Measurements from ENCODE around the gene OVOL3.
A peak's percentile ranks its signal among the peaks of the same experiment; 100 is the strongest.

Gene OVOL3

DNA sequence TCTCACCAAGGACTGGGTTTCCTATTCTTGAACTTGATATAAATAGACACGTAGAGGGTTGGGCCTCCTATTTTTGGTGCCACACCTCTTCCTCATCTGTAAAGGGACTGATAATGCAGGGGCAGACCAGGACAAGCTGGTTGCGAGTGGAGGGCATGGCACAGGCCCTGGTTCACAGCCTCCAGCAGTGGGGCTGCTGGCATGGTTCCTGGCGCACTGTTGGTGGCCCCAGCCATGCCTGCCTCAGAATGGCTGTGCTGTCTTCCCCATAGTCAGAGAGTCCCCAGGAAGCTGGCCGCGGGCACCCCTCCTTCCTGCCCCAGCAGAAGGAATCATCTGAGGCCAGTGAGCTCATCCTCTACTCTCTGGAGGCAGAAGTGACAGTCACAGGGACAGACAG is 10.5 kb upstream of the OVOL3 start:
- no peak for DNase-seq (ENCODE audit: low spot score)

DNA sequence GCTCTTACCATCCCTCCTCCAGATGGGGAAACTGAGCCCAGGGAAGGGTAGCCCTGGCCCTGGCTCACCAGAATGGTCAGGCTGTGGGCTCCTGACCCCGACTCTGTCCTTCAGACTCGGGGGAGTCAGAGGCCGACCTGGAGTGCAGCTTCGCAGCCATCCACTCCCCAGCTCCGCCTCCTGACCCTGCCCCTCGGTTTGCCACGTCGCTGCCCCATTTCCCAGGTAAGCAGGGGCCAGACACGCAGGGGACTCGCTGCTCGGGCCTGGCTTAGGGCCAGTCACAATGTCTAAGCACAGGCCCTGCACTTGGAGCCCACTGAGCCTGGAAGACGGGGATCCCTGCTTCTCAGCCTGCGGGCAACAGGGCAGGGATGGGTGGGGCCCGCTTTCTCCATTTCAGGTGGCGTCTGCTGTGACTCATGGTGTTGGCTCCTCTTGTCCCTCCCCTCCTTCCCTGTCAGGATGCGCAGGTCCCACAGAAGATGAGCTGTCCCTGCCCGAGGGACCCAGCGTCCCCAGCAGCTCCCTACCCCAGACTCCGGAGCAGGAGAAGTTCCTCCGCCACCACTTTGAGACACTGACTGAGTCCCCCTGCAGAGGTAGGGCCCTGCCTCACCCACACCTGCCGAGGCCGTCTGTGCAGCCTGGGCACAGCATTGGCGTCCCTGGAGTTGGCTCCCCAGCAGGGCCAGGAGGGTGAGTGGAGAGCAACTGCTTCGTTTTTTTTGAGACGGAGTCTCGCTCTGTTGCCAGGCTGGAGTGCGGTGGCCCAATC is 9.2 kb upstream of the OVOL3 start:
- DNase-seq (ENCODE audit: low spot score): no peak

DNA sequence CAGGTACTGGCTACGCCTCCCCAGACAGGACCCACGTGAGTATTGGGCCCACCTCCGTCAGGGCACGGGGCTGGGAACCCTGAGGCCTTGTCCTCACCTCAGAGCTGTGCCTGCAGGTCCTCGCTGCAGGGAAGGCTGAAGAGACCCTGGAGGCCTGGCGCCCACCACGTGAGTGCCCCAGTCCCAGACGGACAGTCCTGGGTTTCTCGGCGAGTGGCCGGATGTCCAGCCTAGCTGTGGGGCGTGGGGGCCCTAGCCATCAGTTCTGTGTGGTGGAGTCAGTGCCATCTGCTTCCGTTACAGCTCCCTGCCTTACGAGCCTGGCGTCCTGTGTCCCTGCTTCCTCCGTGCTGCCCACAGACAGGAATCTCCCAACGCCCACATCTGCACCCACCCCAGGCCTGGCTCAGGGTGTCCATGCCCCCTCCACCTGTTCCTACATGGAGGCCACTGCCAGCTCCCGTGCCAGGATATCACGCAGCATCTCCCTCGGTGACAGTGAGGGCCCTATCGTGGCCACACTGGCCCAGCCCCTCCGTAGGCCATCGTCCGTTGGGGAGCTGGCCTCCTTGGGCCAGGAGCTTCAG is 7.8 kb upstream of the OVOL3 start:
- DNase-seq (ENCODE audit: low spot score): no peak

DNA sequence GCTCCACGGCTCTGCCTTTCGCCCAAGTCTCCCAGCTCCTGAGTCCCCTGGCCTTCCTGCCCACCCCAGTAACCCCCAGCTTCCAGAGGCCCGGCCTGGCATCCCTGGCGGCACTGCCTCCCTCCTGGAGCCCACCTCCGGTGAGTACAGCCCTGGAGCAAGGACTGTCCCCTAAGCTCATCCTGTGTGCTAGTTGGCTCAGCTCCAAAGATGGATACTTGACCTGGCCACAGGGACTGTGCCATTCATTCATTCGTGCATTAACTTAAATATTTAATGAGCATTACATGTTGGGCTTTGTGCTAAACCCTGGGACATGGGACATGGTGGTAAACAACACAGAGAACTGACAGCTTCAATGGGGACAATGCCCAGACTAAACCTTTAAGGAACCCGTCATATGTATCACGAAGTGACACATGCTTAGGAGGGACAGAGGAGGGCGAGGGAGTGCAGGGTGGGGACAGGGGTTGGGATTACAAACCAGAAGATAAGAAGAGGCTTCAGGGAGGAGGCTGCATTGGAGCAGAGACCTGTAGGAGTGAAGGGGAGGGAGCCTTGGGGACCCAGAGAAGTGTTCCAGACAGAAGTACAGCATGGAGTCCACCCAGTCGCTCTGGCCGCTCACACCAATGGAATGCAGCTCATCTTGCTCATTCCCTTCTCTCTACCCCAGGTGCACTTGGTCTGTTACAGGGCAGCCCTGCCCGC is 6.9 kb upstream of the OVOL3 start:
- DNase-seq (ENCODE audit: low spot score): no peak

DNA sequence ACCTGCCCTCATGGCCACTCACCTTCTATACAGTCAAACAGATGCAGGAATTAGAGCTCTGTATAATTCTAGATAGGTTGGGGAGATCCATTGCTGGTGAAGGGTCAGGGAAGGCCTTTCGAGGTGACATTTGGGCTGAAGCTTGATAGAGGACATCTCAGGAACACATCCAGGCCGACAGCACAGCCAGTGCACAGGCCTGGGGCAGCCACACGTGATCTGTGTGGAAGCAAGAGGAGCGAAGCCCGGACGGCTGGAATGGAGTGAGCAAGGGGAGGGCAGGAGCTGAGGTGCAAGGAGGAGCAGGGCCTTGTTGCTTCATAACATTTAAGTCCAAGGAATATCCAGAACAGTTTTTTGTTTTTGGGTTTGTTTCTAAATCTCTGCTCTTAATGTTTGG is 4.5 kb upstream of the OVOL3 start:
- DNase-seq (ENCODE audit: low spot score): no peak

DNA sequence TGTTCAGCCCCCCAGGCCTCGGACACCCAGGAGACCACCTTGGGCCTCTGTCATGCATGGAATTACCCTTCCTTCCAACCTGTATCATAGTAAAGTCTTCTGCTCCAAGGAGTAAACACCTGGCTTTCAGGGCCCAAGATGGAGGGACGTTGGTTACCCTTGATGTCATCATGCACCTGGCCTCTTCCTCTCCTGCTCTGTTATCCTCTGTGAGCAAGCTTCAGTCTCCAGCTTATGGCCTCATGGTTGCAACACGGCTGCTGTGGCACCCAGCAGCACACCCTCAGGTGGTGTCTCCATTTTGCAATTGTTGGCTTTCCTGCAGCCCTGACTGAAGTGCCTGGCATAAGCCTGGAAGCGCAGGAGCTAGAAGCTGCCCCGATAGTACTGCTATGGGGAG is 4.0 kb upstream of the OVOL3 start:
- DNase-seq (ENCODE audit: low spot score): no peak

DNA sequence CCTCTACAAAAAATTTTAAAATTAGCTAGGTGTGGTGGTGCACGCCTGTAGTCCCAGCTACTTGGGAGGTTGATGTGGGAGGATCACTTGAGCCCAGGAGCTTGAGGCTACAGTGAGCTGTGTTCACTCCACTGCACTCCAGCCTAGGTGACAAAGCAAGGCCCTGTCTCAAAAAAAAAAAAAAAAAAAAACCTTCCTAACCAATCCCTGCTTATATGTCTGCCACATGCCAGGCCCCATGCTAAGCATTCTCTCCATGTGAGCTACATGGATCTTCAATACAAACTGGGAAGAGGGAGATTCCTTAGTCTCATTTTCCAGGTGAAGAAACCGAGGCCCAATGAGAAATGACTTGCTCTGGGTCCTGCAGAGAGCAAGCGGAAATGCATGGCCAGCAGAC is 2.3 kb upstream of the OVOL3 start:
- DNase-seq (ENCODE audit: low spot score): no peak

DNA sequence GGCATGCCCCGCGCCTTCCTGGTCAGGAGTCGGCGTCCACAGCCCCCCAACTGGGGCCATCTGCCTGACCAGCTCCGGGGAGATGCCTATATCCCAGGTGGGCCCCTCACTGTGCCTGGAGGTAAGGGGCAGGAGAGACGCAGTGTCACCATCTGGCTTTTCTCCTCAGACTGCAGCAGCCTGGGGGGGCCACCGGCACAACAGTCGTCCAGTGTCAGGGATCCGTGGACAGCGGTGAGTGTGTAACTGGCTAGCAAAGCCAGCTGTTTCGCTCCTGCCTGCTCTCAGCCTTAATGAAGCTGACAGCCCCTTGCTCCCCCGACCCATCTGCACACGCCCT is 227 bp downstream of the OVOL3 start:
- DNase-seq (ENCODE audit: low spot score): no peak

DNA sequence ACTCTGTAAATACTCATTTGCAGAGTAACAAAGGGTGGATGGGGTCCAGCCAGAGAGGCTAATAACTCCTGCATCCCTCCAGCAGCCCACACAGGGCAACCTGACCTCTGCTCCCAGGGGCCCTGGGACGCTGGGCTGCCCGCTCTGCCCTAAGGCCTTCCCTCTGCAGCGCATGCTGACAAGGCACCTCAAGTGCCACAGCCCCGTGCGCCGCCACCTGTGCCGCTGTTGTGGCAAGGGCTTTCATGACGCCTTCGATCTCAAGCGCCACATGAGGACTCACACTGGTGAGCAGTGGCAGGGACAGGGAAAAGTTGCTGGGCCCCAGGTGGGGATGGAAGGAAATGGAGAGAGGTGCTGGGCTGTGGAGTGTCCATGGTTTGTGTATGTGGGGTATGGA is 1.7 kb downstream of the OVOL3 start:
- DNase-seq (ENCODE audit: low spot score): no peak

DNA sequence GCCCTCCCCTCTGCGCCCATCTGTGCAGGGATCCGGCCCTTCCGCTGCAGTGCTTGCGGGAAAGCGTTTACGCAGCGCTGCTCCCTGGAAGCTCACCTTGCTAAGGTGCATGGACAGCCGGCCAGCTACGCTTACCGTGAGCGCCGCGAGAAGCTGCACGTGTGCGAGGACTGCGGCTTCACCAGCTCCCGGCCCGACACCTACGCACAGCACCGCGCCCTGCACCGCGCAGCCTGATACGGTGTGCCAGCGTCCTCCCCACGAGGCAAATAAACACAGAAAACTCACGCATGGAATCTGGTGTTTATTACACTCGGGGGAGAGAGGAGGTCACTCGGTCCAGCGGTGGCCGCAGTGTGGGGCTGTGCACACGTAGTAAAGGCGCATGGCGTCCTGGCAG is 2.5 kb downstream of the OVOL3 start:
- DNase-seq (ENCODE audit: low spot score): no peak

DNA sequence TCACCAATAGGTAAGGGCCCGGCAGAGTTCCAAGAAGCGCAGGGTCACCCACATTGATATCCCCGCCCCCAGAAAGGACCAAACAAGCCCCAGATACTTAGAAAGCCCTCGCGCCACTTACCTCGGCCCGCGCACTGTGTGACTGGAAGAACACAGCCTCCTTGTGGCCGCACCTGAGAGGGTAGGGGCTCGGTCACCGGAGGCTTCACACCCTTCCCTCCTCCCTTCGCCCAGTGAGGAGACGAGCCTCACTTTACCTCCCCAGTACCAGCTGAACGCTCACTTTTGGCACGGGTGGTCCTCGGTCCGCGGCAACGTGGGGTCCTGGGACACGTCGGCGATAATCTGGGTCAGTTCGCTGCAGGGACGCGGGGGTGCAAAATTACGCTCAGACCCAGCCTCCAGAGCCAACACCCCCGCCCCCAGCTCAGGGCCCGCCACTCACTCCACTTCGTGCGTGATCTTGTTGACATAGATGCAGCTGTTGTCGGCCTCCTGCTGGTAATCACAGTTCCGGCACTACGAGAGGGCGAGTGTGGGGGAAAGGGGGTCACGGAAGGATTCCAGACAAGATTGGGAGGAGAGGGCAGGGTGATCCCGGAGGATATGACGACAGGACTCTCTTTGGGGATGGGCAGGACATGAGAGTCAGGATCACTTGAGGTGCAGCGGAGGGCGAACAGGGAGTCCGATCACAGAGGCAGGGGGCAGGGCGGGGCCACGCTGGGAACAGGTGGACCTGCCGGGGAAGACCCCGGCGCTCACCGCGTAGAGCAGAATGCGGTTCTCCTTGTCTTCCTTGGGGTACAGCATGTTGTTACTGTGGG is 3.2 kb downstream of the OVOL3 start:
- no peak for DNase-seq (ENCODE audit: low spot score)

DNA sequence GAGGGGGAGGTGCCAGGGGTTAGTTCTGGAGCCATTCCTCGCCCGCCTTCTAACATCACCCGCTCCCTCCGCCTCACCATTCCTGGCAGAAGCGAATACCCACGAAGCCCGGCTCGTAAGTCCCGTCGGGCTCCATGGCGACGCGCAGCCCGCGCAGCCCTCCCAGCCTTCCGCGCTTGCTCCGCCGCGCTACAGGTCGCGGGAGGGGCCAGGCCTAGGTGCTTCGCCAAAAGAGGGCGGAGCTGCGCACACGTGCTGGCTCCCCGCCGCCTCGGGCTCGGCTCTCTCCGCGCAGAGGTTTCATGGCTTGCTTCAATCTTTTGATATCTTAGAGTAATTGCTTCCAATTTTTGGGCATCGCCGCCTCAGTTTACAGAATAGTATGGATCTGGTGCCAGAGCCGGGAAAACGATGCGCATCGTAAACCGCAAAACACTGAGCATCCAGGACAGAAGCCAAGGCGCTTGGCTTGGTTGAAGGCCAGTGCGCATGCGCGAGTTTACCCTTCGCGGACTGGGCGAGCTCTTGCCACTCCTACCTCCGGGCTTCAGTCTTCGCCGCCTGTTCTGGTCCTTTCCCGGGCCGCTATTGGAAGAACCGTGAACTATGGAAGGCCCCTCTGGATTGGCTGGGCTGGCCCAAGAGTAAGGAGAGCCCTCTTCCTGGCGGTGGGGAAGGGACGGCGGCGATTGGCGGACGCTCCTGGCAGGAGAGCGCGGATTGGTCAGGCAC is 3.9 kb downstream of the OVOL3 start, which contains the start of gene POLR2I:
Gene POLR2I, minus strand, starts transcription at position 155 of the 732 bp plus-strand sequence. Its CDS starts 19 bp downstream, at position 136.
- peak; percentile 98 for DNase-seq (ENCODE audit: low spot score)

DNA sequence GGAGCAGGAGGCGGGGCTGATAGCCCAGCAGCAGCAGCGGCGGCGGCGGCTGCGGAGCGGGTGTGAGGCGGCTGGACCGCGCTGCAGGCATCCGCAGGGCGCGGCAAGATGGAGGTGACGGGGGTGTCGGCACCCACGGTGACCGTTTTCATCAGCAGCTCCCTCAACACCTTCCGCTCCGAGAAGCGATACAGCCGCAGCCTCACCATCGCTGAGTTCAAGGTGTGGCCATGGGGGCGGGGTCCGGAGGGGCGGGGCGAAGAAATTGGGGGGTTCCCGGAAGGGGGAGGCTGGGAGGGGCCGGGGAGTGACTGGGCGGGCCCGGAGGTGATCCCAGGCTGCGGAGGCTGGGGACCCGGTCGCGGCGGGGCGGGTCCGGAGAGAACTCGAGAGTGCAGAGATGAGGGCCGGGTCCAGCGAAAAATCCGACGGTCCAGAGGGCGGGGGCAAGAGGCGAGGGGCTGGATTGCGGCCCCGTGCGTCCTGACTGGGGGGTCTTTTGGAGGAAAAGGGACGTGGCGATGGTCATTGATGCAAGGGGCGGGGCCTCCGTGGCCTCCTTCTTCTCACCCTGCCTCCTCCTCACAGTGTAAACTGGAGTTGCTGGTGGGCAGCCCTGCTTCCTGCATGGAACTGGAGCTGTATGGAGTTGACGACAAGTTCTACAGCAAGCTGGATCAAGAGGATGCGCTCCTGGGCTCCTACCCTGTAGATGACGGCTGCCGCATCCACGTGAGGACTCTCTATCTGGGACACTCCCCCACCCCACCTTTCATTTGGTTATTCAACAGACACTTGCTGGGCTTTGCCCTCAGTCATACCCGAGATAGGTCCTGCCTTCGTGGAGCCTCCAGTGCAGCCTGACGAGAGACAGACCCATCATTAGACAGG is 4.8 kb downstream of the OVOL3 start, which contains the start of gene TBCB:
Gene TBCB, plus strand, starts transcription at position 16 of the 891 bp plus-strand sequence. Its CDS starts 93 bp downstream, at position 109.
- peak; percentile 88 for DNase-seq (ENCODE audit: low spot score)

DNA sequence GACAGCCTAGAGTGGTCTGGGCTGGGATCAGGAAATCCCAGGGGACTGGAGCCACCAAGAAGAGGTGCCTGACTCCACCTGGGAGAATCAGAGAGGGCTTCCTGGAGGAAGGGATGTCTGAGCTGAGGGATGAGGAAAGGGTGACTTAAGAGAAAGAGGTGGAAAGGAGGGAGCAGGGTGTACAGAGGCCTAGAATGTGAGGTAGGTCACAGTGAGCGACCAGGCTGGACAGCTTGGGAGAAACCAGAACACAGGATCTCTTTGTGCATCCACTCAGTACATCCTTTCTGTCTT is 5.3 kb downstream of the OVOL3 start:
- DNase-seq (ENCODE audit: low spot score): no peak

DNA sequence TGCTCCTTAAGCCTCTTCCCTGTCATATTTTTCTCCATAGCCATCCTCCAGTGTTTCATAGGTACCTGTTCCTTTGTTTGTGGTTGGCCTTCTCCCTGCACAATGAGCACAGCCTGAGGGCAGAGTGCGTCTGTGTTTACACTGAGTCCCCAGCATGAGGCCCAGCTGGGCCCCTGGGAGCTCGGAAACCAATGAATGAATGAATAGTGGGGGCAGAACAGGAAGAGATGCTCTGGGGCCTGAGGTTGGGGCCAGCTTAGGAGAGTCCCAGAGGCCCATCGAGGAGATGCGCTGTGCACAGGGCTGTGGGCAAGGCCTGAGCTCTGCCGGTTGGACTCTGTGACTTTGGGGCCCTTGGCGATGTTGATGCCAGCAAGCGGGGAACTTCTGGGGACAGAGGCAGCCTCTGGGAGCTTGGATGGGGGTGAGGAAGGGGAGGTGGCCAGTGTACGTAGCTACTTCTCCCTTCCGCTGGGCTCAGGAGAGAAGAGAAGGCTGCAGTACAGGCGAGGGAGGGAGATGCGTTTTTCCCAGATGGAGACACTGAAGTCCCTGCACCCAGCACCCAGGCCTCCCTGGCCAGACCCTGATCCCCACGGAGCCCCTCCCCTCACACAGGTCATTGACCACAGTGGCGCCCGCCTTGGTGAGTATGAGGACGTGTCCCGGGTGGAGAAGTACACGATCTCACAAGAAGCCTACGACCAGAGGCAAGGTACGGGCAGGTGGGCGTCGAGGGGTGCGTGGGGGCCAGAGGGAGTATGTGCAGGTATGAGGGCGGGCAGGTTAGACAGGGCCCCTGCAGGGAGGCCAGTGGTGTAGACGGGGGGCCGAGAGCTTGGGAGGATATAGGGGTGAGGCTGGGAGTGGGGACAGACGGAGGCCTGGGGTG is 9.4 kb downstream of the OVOL3 start:
- DNase-seq (ENCODE audit: low spot score): no peak

DNA sequence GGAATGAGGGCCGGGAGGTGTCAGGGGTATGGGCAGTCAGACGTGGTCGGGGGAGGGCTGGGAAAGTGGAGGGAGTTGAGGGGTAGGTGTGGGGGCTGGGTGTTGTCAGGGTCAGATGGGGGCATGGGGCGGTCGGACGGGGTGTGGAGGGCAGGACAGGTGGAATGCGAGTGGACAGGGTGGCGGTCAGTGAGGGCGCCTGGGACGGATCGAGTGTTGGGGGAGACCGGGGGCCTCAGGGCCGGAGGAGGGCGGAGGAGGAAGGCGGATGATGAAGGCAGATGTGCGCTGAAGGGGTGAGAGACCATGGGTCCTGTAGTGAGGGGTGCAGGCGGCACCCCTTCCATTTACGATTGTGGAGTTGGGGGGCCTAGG is 10.0 kb downstream of the OVOL3 start:
- DNase-seq (ENCODE audit: low spot score): no peak

DNA sequence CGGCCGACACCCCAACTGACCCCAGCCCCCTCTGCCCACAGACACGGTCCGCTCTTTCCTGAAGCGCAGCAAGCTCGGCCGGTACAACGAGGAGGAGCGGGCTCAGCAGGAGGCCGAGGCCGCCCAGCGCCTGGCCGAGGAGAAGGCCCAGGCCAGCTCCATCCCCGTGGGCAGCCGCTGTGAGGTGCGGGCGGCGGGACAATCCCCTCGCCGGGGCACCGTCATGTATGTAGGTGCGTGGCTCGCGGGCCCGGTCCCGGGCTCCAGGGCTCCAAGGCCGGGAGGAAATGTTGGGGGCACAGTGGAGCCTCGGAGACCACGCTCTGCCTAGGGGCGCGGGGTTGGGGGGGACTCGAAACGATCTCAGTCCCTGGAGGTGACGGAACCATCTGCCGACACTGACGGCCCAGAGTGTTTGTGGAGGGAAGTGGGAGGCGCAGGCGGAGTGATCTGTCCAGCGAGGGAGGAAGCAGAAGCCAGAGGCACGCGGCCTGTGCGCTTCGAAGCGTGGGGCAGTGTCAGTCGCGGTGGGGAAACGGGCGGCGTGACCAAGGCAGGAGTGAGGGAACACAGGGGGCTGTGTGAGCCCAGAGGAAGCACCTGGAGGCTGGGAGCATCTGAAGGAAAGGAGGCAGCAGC is 10.7 kb downstream of the OVOL3 start:
- no peak for DNase-seq (ENCODE audit: low spot score)

DNA sequence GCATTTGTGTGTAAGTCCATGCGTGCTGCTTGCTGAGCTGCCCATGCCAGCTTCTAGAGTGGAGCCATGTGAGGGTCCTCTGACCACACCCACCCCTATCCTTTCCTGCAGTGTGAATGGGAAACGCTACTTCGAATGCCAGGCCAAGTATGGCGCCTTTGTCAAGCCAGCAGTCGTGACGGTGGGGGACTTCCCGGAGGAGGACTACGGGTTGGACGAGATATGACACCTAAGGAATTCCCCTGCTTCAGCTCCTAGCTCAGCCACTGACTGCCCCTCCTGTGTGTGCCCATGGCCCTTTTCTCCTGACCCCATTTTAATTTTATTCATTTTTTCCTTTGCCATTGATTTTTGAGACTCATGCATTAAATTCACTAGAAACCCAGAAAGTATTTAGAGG is 14.6 kb downstream of the OVOL3 start:
- no peak for DNase-seq (ENCODE audit: low spot score)

DNA sequence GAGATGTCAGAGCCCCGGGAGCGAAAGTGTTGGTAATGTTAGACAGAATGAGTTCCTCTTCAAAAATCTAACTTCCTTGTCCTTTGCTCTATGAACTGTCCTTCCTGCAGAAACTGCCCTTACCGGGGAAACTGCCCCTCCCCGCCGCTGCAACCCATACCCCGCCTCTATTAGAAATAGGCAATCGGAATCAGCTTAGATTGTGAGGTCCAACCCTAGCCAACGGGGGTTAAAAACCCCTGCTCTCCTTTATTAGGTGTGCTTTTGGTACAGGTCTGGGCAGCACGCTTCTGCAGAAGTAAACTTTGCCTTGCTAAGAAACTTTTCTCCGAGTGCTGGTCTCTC is 17.4 kb downstream of the OVOL3 start:
- no peak for DNase-seq (ENCODE audit: low spot score)
